WTC11 (cell line): ENCODE measurements around the gene GPAT3.

Experiments used
- ELF4 ChIP-seq: sonication (generic); formaldehyde crosslinking; IDR thresholded peaks from 2 replicates; pipeline ENCODE4 v1.8.1; 2022; ENCODE audit warnings: low read depth, mild to moderate bottlenecking, moderate library complexity, missing genetic modification reagents
- ETV6 ChIP-seq: sonication (generic); formaldehyde crosslinking; IDR thresholded peaks from 2 replicates; pipeline ENCODE4 v1.8.1; 2022; ENCODE audit warnings: mild to moderate bottlenecking, missing genetic modification reagents
- FOXK1 ChIP-seq: sonication (generic); formaldehyde crosslinking; IDR thresholded peaks from 2 replicates; pipeline ENCODE4 v1.8.0; 2022; ENCODE audit warnings: mild to moderate bottlenecking, moderate library complexity, missing genetic modification reagents
- IRF2 ChIP-seq: sonication (generic); formaldehyde crosslinking; IDR thresholded peaks from 2 replicates; pipeline ENCODE4 v1.8.0; 2022; ENCODE audit warnings: low read depth, missing genetic modification reagents, borderline replicate concordance
- ZNF263 ChIP-seq: sonication (generic); formaldehyde crosslinking; IDR thresholded peaks from 2 replicates; pipeline ENCODE4 v1.8.1; 2022; ENCODE audit warnings: low read depth, mild to moderate bottlenecking, moderate library complexity, missing genetic modification reagents
- TF ChIP-seq, protein P1 (sequence below): fragments of 200-600 bp; IDR thresholded peaks from 2 replicates; pipeline ENCODE4 v1.8.0; 2022; ENCODE audit warnings: antibody characterized with exemption
- TF ChIP-seq, protein P2 (sequence below): sonication (generic); formaldehyde crosslinking; IDR thresholded peaks from 2 replicates; pipeline ENCODE4 v1.8.1; 2022; ENCODE audit warnings: low read depth, mild to moderate bottlenecking, moderate library complexity, missing genetic modification reagents, borderline replicate concordance
- TF ChIP-seq, protein P3 (sequence below): sonication (generic); formaldehyde crosslinking; conservative IDR thresholded peaks from 2 replicates; pipeline ENCODE4 v1.8.1; 2023; ENCODE audit warnings: mild to moderate bottlenecking, low read depth, missing genetic modification reagents, moderate library complexity
- TF ChIP-seq, protein P4 (sequence below): sonication (generic); formaldehyde crosslinking; IDR thresholded peaks from 2 replicates; pipeline ENCODE4 v1.8.1; 2023; ENCODE audit warnings: mild to moderate bottlenecking, moderate library complexity, missing genetic modification reagents
- TF ChIP-seq, protein P5 (sequence below): sonication (generic); formaldehyde crosslinking; IDR thresholded peaks from 2 replicates; pipeline ENCODE4 v1.8.0; 2022; ENCODE audit warnings: mild to moderate bottlenecking, missing genetic modification reagents

DNA sequence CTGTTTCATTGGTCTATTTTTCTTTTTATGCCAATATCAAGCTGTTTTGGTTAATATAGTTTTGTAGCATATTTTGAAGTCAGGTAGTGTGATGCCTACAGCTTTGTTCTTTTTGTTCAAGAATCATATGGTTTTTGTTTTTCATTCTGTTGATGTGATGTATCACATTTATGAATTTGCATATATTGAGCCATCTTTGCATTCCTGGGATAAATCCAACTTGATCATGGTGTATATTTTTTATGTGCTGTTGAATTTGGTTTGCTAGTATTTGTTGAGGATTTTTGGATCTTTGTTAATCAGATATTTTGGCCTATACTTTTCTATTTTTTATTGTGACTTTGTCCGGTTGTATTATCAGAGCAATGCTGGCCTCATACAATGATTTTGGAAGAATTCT, 74.8 kb downstream of the GPAT3 start:
- TF ChIP-seq, protein P1, sequence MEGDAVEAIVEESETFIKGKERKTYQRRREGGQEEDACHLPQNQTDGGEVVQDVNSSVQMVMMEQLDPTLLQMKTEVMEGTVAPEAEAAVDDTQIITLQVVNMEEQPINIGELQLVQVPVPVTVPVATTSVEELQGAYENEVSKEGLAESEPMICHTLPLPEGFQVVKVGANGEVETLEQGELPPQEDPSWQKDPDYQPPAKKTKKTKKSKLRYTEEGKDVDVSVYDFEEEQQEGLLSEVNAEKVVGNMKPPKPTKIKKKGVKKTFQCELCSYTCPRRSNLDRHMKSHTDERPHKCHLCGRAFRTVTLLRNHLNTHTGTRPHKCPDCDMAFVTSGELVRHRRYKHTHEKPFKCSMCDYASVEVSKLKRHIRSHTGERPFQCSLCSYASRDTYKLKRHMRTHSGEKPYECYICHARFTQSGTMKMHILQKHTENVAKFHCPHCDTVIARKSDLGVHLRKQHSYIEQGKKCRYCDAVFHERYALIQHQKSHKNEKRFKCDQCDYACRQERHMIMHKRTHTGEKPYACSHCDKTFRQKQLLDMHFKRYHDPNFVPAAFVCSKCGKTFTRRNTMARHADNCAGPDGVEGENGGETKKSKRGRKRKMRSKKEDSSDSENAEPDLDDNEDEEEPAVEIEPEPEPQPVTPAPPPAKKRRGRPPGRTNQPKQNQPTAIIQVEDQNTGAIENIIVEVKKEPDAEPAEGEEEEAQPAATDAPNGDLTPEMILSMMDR, result no peak
- TF ChIP-seq, protein P2, sequence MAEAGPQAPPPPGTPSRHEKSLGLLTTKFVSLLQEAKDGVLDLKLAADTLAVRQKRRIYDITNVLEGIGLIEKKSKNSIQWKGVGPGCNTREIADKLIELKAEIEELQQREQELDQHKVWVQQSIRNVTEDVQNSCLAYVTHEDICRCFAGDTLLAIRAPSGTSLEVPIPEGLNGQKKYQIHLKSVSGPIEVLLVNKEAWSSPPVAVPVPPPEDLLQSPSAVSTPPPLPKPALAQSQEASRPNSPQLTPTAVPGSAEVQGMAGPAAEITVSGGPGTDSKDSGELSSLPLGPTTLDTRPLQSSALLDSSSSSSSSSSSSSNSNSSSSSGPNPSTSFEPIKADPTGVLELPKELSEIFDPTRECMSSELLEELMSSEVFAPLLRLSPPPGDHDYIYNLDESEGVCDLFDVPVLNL (CRISPR knock-in tag), result no peak
- TF ChIP-seq IRF2 (CRISPR knock-in tag), result no peak
- no peak for TF ChIP-seq ETV6 (CRISPR knock-in tag)
- no peak for TF ChIP-seq ELF4
- TF ChIP-seq, protein P3, sequence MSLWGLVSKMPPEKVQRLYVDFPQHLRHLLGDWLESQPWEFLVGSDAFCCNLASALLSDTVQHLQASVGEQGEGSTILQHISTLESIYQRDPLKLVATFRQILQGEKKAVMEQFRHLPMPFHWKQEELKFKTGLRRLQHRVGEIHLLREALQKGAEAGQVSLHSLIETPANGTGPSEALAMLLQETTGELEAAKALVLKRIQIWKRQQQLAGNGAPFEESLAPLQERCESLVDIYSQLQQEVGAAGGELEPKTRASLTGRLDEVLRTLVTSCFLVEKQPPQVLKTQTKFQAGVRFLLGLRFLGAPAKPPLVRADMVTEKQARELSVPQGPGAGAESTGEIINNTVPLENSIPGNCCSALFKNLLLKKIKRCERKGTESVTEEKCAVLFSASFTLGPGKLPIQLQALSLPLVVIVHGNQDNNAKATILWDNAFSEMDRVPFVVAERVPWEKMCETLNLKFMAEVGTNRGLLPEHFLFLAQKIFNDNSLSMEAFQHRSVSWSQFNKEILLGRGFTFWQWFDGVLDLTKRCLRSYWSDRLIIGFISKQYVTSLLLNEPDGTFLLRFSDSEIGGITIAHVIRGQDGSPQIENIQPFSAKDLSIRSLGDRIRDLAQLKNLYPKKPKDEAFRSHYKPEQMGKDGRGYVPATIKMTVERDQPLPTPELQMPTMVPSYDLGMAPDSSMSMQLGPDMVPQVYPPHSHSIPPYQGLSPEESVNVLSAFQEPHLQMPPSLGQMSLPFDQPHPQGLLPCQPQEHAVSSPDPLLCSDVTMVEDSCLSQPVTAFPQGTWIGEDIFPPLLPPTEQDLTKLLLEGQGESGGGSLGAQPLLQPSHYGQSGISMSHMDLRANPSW, result no peak
- TF ChIP-seq, protein P4, sequence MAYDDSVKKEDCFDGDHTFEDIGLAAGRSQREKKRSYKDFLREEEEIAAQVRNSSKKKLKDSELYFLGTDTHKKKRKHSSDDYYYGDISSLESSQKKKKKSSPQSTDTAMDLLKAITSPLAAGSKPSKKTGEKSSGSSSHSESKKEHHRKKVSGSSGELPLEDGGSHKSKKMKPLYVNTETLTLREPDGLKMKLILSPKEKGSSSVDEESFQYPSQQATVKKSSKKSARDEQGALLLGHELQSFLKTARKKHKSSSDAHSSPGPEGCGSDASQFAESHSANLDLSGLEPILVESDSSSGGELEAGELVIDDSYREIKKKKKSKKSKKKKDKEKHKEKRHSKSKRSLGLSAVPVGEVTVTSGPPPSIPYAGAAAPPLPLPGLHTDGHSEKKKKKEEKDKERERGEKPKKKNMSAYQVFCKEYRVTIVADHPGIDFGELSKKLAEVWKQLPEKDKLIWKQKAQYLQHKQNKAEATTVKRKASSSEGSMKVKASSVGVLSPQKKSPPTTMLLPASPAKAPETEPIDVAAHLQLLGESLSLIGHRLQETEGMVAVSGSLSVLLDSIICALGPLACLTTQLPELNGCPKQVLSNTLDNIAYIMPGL (CRISPR knock-in tag), result no peak
- TF ChIP-seq ZNF263 (CRISPR knock-in tag), result no peak
- TF ChIP-seq, protein P5, sequence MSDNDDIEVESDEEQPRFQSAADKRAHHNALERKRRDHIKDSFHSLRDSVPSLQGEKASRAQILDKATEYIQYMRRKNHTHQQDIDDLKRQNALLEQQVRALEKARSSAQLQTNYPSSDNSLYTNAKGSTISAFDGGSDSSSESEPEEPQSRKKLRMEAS (CRISPR knock-in tag), result no peak
- TF ChIP-seq FOXK1 (CRISPR knock-in tag), result no peak
